Astrocyte of the cerebellum (primary cell): ENCODE data around the gene INTS11.

Source experiments
- DNase-seq: peaks from one replicate; pipeline ENCODE4 v3.0.0-alpha.2; 2011; ENCODE audit warnings: low read depth
- H3K4me3 ChIP-seq: 2 replicates; pipeline ENCODE4 v1.5.1; 2011; ENCODE audit warnings: mild to moderate bottlenecking, low read depth, low read length, moderate library complexity
- in situ Hi-C: cut with HindIII; loops from 2 replicates; pipeline ENCODE4 v1.10.0; 2017; ENCODE audit warnings: low sequenced_read_pairs
- TF ChIP-seq, protein P1 (sequence below): IDR thresholded peaks from 2 replicates; pipeline ENCODE4 v1.5.1; 2012; ENCODE audit warnings: low read length, low read depth, moderate library complexity, mild to moderate bottlenecking; ENCODE audit errors: missing control alignments

Gene INTS11

GRCh38 chr1:1347026-1347595 lies 22.7 kb upstream of the INTS11 start:
- peak overlapping the region; percentile 66 for H3K4me3 ChIP-seq
- DNase-seq: no peak
- TF ChIP-seq, protein P1, sequence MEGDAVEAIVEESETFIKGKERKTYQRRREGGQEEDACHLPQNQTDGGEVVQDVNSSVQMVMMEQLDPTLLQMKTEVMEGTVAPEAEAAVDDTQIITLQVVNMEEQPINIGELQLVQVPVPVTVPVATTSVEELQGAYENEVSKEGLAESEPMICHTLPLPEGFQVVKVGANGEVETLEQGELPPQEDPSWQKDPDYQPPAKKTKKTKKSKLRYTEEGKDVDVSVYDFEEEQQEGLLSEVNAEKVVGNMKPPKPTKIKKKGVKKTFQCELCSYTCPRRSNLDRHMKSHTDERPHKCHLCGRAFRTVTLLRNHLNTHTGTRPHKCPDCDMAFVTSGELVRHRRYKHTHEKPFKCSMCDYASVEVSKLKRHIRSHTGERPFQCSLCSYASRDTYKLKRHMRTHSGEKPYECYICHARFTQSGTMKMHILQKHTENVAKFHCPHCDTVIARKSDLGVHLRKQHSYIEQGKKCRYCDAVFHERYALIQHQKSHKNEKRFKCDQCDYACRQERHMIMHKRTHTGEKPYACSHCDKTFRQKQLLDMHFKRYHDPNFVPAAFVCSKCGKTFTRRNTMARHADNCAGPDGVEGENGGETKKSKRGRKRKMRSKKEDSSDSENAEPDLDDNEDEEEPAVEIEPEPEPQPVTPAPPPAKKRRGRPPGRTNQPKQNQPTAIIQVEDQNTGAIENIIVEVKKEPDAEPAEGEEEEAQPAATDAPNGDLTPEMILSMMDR: no peak
- in situ Hi-C loops: no loop called here

DNA sequence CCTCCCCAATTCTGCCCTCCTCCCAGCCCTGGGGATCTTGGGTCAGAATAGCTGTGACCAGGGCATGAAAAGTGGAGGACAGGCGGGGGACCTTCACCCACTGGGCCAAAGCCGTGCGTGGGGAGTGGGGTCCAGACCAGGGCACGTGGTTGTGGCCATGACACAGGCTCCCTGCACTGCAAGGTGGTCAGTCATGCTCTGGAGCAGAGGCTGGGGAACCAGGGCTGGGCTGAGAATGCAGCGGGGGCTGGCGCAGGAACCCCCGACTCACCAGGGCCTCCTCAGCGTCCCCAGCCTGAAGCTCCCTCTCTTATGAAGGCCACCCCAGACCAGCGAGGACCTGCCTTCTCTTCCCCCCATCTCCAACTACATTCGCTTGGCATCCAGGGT lies 22.0 kb upstream of the INTS11 start:
- in situ Hi-C loops: no loop called here
- TF ChIP-seq, protein P1: no peak
- no peak overlapping the region for H3K4me3 ChIP-seq
- DNase-seq: no peak

DNA sequence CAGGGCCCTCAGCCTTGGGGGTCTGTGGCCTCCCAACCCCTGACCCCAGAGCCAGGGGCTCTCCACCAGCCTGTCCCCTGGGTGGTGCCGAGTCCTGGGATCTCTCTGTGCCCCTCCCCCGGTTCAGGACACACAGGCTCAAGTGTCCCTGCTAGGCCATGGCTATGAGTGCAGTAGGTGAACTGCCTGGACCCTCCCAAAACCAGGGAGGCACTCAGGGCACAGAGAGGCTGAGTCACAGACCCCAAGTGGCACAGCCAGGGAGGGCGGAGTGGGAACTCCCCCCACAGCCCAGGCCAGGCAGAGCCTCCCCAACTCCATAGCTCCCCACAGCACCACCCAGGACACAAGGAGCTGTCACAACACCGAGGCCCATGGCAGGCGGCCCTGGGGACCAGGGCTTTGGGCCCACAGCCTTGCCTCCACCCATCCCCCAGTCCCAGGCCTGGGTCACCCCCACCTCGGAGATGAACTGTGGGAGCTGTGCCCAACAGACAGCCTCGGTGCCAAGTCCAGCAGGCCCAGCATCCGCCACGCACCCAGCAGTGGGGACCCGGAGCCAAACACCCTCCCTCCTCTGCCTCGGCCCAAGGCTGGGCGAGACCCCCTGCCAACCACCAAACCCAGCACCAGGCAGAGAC lies 21.5 kb upstream of the INTS11 start:
- H3K4me3 ChIP-seq: no peak overlapping the region
- in situ Hi-C loops: no loop called here
- TF ChIP-seq, protein P1: no peak
- DNase-seq: no peak

DNA sequence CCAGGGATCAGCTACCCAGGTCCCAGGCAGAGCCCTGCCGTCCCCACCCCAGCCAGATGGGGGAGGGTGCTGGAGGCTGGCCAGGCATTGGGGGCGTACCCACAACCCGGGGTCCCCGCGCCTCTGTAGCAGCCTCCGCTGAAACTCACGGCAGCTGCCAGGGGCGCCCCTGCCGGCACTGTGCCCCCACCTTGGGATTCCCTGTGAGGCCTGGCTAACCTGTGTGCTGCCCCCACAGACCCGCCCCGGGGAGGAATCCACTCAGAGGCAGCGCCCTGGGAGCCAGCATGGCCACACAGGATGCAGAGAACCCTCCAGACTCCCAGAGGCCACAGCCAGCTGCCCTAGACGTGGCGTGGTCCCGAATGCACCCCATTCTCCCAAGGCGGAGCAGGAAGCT lies 20.9 kb upstream of the INTS11 start:
- TF ChIP-seq, protein P1: no peak
- DNase-seq: no peak
- in situ Hi-C loops: no loop called here
- no peak overlapping the region for H3K4me3 ChIP-seq

- DNase-seq: no peak
- H3K4me3 ChIP-seq: no peak overlapping the region
- in situ Hi-C loops: no loop called here
- TF ChIP-seq, protein P1: peak; percentile 43
These were observed 20.3 kb upstream of the INTS11 start for GRCh38 chr1:1344655-1345361.

GRCh38 chr1:1343811-1344421 lies 19.5 kb upstream of the INTS11 start:
- in situ Hi-C loops: no loop called here
- DNase-seq: no peak
- TF ChIP-seq, protein P1: no peak
- no peak overlapping the region for H3K4me3 ChIP-seq
